ENCODE data around the gene ROR1.

GRCh38 chr1:64186898-64187280, 413.1 kb downstream of the ROR1 start:
- TF ChIP-seq NFXL1 (IDR thresholded peaks at IDR 0.05; ENCODE audit: borderline replicate concordance) (no peak), CHD4 (IDR thresholded peaks at IDR 0.05) (no peak), BCLAF1 (IDR thresholded peaks at IDR 0.05) (no peak), PBX3 (IDR thresholded peaks at IDR 0.05; ENCODE audit: insufficient replicate concordance, low read depth, low read length) (no peak), MTA2 (IDR thresholded peaks at IDR 0.05; ENCODE audit: low read depth) (no peak)
